Tibial artery (tissue), 4 donors: ENCODE data around the gene KCNK7.
A peak's percentile ranks its signal among the peaks of the same experiment; 100 is the strongest.
"Not testable (repeated sequence)": the region's sequence is repeated elsewhere in the genome, so short reads cannot be mapped to it uniquely, and the experiment has no call there.

ENCODE experiments used
- DNase-seq, 2 donors: peaks; one replicate each; pipeline ENCODE4 v3.0.0-alpha.2; 2019
- H3K27ac ChIP-seq, 2 donors: fragments of 200-600 bp; sonication (generic) in 1 of 2; 1 replicate in 1 of 2; 2 replicates in 1 of 2; pipeline ENCODE4 v1.5.1; 2018 to 2019; ENCODE audit warnings: mild to moderate bottlenecking in 1 of 2
- H3K27me3 ChIP-seq, 2 donors: fragments of 200-600 bp; sonication (generic) in 1 of 2; one replicate each; pipeline versions ENCODE4 v1.5.1 to v1.6.0; 2016 to 2019
- H3K36me3 ChIP-seq, 3 donors: fragments of 200-600 bp; sonication (generic) in 2 of 3; one replicate each; pipeline ENCODE4 v1.5.1; 2016 to 2019; ENCODE audit warnings: mild to moderate bottlenecking in 2 of 3
- H3K4me1 ChIP-seq, 4 donors: fragments of 200-600 bp; sonication (generic) in 2 of 4; 1 replicate in 3 of 4; 2 replicates in 1 of 4; pipeline ENCODE4 v1.5.1; 2016 to 2019
- H3K4me3 ChIP-seq, 2 donors: fragments of 200-600 bp; sonication (generic) in 1 of 2; 1 replicate in 1 of 2; 2 replicates in 1 of 2; pipeline ENCODE4 v1.5.1; 2018 to 2019; ENCODE audit warnings: mild to moderate bottlenecking in 2 of 2
- H3K9me3 ChIP-seq, 3 donors: fragments of 200-600 bp; sonication (generic) in 1 of 3; one replicate each; pipeline ENCODE4 v1.5.1; 2016 to 2019
- CTCF ChIP-seq, 2 experiments: fragments of 200-600 bp in 1 of 2; fragments of 450-650 bp in 1 of 2; IDR thresholded peaks; one replicate each; pipeline ENCODE4 v1.5.1; 2017 to 2019; ENCODE audit warnings: antibody characterized with exemption in 2 of 2, mild to moderate bottlenecking in 1 of 2, moderate library complexity in 1 of 2
- intact Hi-C: fragments of 100-400 bp; cut with DNase I; formaldehyde crosslinking; loops from one replicate; pipeline ENCODE4 v1.15.0; 2023; ENCODE audit warnings: low total_unique reads

KCNK7 gene

GRCh38 chr11:65640483-65641296 is 45.1 kb upstream of the KCNK7 start:
- Histone ChIP-seq H3K4me3 (peak overlapping the region; percentile 12 to 26), H3K27me3 (no peaks in the 10 kb centered on the region), H3K9me3 (no peaks in the 10 kb centered on the region), H3K27ac (peak overlapping the region in 1 of 2 donors; percentile 6), H3K4me1 (peaks cover 0 to 39% (median 26%) of the 10 kb centered on the region in 4 donors), H3K36me3 (peaks cover 10 to 45% (median 23%) of the 10 kb centered on the region in 3 donors)
- DNase-seq, result peak in 1 of 2 donors; percentile 54
- intact Hi-C loops, result no loop called here
- no peak for TF ChIP-seq CTCF (IDR thresholded peaks at IDR 0.05)

- TF ChIP-seq CTCF (IDR thresholded peaks at IDR 0.05), result no peak
- Histone ChIP-seq H3K4me3 (peak overlapping the region in 1 of 2 donors; percentile 26), H3K9me3 (no peaks in the 10 kb centered on the region), H3K27me3 (no peaks in the 10 kb centered on the region), H3K36me3 (peaks cover 18 to 45% (median 23%) of the 10 kb centered on the region in 3 donors), H3K4me1 (peaks cover 0 to 39% (median 26%) of the 10 kb centered on the region in 4 donors), H3K27ac (peak overlapping the region in 1 of 2 donors; percentile 6)
- intact Hi-C loops, result no loop called here
- DNase-seq, result no peak
Measured at GRCh38 chr11:65639623-65640482, 44.3 kb upstream of the KCNK7 start.

DNA sequence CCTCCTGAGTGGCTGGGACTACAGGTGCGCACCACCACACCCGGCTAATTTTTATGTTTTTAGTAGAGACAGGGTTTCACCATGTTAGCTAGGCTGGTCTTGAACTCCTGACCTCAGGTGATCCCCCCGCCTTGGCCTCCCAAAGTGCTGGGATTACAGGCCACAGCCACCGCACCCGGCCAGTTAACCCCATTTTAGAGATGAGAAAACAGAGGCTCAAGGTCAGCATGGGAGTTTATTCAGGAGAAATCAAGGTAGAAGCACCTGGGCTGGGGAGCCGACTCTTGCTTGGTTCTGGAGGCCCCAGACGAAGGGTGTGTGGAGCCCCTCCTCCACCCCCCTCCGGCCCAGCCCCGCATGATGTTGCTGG is 43.6 kb upstream of the KCNK7 start:
- Histone ChIP-seq H3K36me3 (peaks cover 24 to 46% (median 28%) of the 10 kb centered on the region in 3 donors), H3K4me3 (peak overlapping the region in 1 of 2 donors; percentile 87), H3K4me1 (peaks cover 0 to 34% (median 26%) of the 10 kb centered on the region in 4 donors)
- H3K27me3 ChIP-seq, H3K27ac ChIP-seq, intact Hi-C loops, DNase-seq, H3K9me3 ChIP-seq: not testable (repeated sequence)

DNA sequence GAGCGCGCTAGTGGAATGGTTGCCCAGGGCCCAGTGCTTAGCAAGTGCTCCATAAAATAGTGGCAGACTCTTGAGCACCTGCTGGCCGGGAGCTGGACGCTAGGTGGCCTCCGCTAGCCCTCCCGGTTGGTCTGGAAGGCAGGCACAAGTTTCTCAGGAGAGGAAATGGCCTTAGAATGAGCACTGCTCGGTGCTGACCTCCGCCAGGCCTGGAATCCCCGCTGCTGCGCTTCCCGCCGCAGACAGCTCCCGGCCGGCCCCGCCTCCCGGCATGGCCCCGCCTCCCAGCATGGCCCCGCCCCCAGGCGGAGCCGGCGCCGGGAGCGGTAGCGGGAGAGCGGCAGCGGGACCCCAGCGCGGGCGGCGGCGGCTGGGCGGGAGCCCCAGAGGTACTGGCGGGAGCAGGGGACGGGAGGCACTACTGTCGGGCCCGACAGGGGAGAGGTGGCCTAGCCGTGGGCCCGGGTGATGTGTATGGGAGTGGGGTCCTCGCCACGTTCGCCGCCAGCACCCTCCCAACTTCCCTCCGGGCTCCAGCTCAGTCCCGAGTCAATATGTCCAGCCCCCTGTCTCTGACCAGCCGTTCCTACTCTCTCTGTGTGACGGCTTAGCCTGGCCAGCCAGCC is 42.3 kb upstream of the KCNK7 start, which contains the start of gene SIPA1:
Gene SIPA1 (plus strand): TSS at position 308 of the 626 bp plus-strand sequence. CDS start 2,821 bp downstream, outside the sequence.
- no peaks in the 10 kb centered on the region for H3K27me3 ChIP-seq
- peaks cover 28 to 59% (median 34%) of the 10 kb centered on the region in 3 donors for H3K36me3 ChIP-seq
- peak; percentile 24 to 33 for TF ChIP-seq CTCF (IDR thresholded peaks at IDR 0.05)
- H3K9me3 ChIP-seq, result no peaks in the 10 kb centered on the region
- H3K27ac ChIP-seq, result peak within 1 kb of the TSS; percentile 80 to 81
- peaks cover 0 to 34% (median 26%) of the 10 kb centered on the region in 4 donors for H3K4me1 ChIP-seq
- DNase-seq, result peak; percentile 51 to 86
- intact Hi-C loops, result no loop called here
- peak within 1 kb of the TSS; percentile 60 to 87 for H3K4me3 ChIP-seq

DNA sequence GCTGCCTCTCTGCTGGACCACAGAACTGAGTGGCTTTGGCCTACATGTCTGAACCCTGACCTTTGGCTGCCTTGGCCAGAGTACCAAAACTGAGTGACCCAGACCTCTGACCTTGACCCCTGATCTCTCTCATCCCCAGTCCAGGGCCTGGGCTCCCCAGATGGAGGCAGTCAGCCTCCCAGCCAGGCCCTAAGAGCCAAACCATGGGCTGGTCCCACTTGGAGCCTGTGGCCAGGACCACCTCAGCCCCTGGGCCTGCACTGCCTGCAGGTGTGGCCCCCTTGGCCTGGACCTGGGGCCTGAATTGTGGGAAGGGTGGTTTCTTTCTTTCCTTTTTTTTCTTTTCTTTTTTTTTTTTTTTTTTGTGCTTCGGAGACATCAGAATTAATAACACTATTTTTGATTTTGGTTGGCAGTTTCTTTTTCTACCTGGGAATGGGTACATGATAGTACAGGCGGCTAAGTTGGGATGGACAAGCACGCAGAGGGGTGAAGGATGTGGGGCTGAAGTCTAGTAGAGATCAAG is 41.5 kb upstream of the KCNK7 start:
- TF ChIP-seq CTCF (IDR thresholded peaks at IDR 0.05), result no peak
- Histone ChIP-seq H3K4me3 (no peak overlapping the region), H3K27me3 (no peaks in the 10 kb centered on the region), H3K4me1 (peaks cover 0 to 31% (median 25%) of the 10 kb centered on the region in 4 donors), H3K27ac (peak overlapping the region in 1 of 2 donors; percentile 81), H3K9me3 (no peaks in the 10 kb centered on the region), H3K36me3 (peaks cover 28 to 62% (median 41%) of the 10 kb centered on the region in 3 donors)
- intact Hi-C loops, result no loop called here
- DNase-seq, result no peak
